Measurements from ENCODE around the gene FKBP14. TPM values are rescaled to one million over a fixed set of nuclear protein-coding genes. Genes with fewer than 3 reads are reported as not detected.
"Not testable (repeated sequence)": the region's sequence is repeated elsewhere in the genome, so short reads cannot be mapped to it uniquely, and the experiment has no call there.

The FKBP14 gene
- total and polyA plus RNA-seq, 10 donors: 1.2 to 14.7 (median 8.8) TPM

DNA sequence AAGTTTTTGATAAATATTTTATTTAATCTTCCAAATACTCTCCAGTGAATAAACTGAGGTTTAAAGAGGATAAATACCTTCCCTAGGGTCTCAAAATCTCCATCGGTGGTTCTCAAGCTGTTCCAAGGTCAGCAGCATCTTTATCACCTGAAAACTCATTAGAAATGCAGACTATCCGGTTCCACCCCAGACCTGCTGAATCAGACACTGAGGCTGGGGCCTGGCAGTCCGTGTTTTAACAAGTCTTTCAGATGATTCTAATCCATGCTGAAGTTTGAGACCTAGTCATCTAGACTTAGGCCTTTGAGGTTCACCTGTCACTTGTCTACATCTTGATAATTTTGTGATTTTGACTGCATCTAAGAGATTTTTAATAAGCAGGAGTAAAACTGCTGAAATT lies 39.2 kb upstream of the FKBP14 start:
- DNase-seq: no peak
- 82 to 93% (median 87%) methylated on average over 3 of the region's 3 CpGs for WGBS, 5 donors
- Histone ChIP-seq H3K27me3 (replicated peaks in 1 of 7) (no peaks in the 10 kb centered on the region), H3K4me3 (no peak overlapping the region), H3K4me1 (peaks cover 0 to 12% (median 3%) of the 10 kb centered on the region in 6 donors), H3K36me3 (peaks cover 0 to 47% (median 6%) of the 10 kb centered on the region in 6 donors), H3K9me3 (no peaks in the 10 kb centered on the region), H3K27ac (no peak overlapping the region)
- TF ChIP-seq, protein P1, sequence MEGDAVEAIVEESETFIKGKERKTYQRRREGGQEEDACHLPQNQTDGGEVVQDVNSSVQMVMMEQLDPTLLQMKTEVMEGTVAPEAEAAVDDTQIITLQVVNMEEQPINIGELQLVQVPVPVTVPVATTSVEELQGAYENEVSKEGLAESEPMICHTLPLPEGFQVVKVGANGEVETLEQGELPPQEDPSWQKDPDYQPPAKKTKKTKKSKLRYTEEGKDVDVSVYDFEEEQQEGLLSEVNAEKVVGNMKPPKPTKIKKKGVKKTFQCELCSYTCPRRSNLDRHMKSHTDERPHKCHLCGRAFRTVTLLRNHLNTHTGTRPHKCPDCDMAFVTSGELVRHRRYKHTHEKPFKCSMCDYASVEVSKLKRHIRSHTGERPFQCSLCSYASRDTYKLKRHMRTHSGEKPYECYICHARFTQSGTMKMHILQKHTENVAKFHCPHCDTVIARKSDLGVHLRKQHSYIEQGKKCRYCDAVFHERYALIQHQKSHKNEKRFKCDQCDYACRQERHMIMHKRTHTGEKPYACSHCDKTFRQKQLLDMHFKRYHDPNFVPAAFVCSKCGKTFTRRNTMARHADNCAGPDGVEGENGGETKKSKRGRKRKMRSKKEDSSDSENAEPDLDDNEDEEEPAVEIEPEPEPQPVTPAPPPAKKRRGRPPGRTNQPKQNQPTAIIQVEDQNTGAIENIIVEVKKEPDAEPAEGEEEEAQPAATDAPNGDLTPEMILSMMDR (IDR thresholded peaks at IDR 0.05 in 8 of 11, conservative IDR thresholded peaks at IDR 0.05 in 3 of 11): no peak
- TF ChIP-seq POLR2A (IDR thresholded peaks at IDR 0.05) (no peak), POLR2AphosphoS5 (IDR thresholded peaks at IDR 0.05) (no peak)
- intact Hi-C loops (cut with DNase I; ENCODE audit: low total_unique reads): loop anchor here (10.0 kb wide), 1 partner anchor 121 kb away; no protein-coding TSS in a partner anchor

DNA sequence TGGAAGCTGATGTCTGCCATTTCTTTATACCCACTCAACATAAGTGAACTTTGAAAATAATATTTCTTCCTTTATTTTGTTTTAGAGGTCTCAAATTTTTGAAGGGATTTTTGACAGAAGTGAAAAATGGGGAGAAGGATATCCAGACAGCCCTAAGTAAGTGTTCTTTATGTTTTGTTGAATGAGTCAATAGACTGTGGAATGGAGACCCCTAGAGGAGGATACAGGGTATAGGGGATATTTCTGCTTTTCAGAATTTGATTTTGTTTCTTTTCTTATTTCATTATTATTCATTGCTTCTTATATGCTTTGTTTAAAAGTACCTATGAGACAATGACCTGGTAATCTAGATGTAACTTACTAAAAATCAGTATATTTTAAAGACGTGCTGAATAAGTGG lies 36.1 kb upstream of the FKBP14 start:
- Histone ChIP-seq H3K4me3 (no peak overlapping the region), H3K36me3 (peaks cover 0 to 67% (median 6%) of the 10 kb centered on the region in 6 donors), H3K27me3 (replicated peaks in 1 of 7) (no peaks in the 10 kb centered on the region), H3K27ac (no peak overlapping the region), H3K4me1 (peaks cover 0 to 12% (median 3%) of the 10 kb centered on the region in 6 donors), H3K9me3 (no peaks in the 10 kb centered on the region)
- no peak for DNase-seq
- 66 to 86% (median 71%) methylated on average over 1 of the region's 1 CpG for WGBS, 5 donors
- intact Hi-C loops (cut with DNase I; ENCODE audit: low total_unique reads): loop anchor here (5.0 to 10.0 kb wide), 2 partner anchors 118 to 185 kb away; no protein-coding TSS in a partner anchor
- TF ChIP-seq, protein P1 (IDR thresholded peaks at IDR 0.05 in 8 of 11, conservative IDR thresholded peaks at IDR 0.05 in 3 of 11): peak in 10 of 11 experiments; percentile 32 to 67 (median 54)
- no peak for TF ChIP-seq POLR2AphosphoS5 (IDR thresholded peaks at IDR 0.05)

DNA sequence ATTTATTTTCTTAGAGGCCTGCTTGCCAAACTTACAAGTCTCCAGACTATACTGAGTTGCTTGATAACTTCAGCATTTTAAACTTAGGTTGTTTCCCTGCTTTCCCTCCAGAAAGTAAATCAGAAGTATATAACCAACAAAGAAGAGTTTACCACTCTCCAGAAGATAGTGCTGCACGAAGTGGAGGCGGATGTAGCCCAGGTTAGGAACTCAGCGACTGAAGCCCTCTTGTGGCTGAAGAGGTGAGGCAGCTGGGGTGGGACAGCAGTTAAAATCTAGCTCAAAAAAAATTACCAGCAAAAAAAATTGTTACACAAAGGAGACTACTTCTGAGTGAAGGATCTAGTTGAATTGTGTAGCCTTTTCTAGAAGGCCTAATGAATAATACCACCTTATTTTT lies 35.3 kb upstream of the FKBP14 start:
- not testable (repeated sequence) for DNase-seq; H3K4me3 ChIP-seq; H3K27me3 ChIP-seq (replicated peaks in 1 of 7); H3K27ac ChIP-seq; H3K9me3 ChIP-seq
- TF ChIP-seq, protein P1 (IDR thresholded peaks at IDR 0.05 in 8 of 11, conservative IDR thresholded peaks at IDR 0.05 in 3 of 11): peak in 10 of 11 experiments; percentile 21 to 61 (median 48)
- Histone ChIP-seq H3K36me3 (peaks cover 0 to 67% (median 6%) of the 10 kb centered on the region in 6 donors), H3K4me1 (peaks cover 0 to 12% (median 3%) of the 10 kb centered on the region in 6 donors)
- WGBS, 5 donors: 17 to 27% (median 22%) methylated on average over 3 of the region's 3 CpGs
- intact Hi-C loops (cut with DNase I; ENCODE audit: low total_unique reads): loop anchor here (5.0 to 10.0 kb wide), 2 partner anchors 117 to 184 kb away; no protein-coding TSS in a partner anchor

DNA sequence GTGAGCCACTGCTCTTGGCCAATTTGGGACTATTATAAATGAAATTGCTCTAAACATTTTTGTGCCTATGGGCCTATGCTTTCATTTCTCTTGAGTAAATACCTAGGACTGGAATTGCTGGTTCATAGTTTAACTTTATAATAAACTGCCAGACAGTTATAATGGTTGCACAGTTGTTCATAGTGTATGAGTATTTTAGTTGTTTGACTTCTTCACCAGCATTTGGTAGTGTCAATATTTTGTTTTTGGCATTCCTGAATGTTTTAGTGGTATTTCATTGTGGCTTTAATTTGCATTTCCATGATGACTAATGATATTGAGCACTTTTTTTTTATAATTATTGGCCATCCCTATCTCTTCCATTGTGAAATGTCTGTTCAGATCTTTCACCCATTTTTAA lies 31.2 kb upstream of the FKBP14 start:
- peaks cover 0 to 66% (median 19%) of the 10 kb centered on the region in 6 donors for H3K36me3 ChIP-seq
- H3K4me1 ChIP-seq: peaks cover 0 to 11% (median 3%) of the 10 kb centered on the region in 6 donors
- TF ChIP-seq POLR2A (IDR thresholded peaks at IDR 0.05) (no peak), POLR2AphosphoS5 (IDR thresholded peaks at IDR 0.05) (no peak)
- TF ChIP-seq, protein P1 (IDR thresholded peaks at IDR 0.05 in 8 of 11, conservative IDR thresholded peaks at IDR 0.05 in 3 of 11): no peak
- intact Hi-C loops (cut with DNase I; ENCODE audit: low total_unique reads): no loop called here
- H3K27me3 ChIP-seq (replicated peaks in 1 of 7): no peaks in the 10 kb centered on the region
- no peak overlapping the region for H3K4me3 ChIP-seq
- no peak overlapping the region for H3K27ac ChIP-seq
- no peaks in the 10 kb centered on the region for H3K9me3 ChIP-seq
- DNase-seq: no peak
